Hematopoietic multipotent progenitor cell (in vitro differentiated cells): Measurements from ENCODE around the gene BSND. TPM values are rescaled to one million over a fixed set of nuclear protein-coding genes. Genes with fewer than 3 reads are reported as not detected.

Experiments
- DNase-seq, 3 donors: peaks; one replicate each; pipeline ENCODE4 v3.0.0-alpha.2; 2011 to 2015; ENCODE audit warnings: low read depth in 2 of 3, low spot score in 2 of 3
- total RNA-seq: library from RNA; depleted of rRNA; stranded (reverse); fragments of >200 nt; gene quantifications from one replicate; pipeline ENCODE4 v1.2.3, GENCODE V29; 2012

The BSND gene
- total RNA-seq, 1 donor, result not detected

DNA sequence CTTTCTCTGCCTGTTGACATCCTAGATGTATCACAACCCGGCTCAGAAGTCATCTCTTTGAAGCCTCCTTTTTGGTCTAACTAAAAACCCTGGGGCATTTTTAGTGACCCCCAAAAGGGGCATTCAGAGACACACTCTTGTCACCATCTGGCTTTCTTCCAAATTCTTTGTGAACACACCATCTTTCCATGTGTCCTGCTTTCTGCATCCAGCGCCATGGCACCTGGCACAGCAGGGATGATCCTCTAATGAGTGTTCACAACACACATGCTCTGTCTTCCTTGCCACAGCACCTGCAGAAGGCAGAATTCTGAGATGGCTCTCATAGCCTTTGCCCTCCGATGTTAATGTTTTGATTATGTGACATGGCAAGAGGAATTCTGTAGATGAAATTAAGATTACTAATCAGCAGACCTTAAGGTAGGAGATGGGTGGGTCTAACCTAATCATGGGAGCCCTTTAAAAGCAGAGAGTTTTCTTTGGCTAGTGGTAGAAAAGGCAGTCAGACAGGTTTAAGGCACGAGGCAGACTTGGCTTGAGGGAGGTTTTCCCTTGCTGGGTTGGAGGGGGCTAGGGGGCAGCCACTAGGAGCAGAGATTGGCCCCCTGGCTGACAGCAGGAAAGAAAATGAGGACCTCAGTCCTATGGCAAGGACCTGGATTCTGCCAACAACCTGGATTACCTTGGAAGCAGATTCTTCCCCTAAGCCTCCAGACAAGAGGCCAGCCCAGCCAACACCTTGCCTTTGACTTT lies 23.2 kb upstream of the BSND start:
- DNase-seq, result no peak

DNA sequence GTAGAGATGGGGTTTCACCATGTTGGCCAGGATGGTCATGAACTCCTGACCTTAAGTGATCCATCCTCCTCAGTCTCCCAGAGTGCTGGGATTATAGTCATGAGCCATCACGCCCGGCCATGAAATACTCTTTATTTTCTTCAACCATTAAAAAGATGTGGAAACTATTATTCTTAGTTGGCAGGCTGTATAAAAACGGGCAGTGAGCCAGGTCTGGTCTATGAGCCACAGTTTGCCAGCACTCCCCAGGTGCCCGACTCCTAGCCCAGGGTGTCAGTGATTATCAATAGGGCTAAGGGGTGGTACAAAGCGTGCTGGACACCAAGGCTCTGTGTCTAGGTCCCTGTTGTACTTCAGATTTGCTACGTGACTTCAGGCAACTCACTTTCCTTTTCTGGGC lies 22.0 kb upstream of the BSND start:
- no peak for DNase-seq

DNA sequence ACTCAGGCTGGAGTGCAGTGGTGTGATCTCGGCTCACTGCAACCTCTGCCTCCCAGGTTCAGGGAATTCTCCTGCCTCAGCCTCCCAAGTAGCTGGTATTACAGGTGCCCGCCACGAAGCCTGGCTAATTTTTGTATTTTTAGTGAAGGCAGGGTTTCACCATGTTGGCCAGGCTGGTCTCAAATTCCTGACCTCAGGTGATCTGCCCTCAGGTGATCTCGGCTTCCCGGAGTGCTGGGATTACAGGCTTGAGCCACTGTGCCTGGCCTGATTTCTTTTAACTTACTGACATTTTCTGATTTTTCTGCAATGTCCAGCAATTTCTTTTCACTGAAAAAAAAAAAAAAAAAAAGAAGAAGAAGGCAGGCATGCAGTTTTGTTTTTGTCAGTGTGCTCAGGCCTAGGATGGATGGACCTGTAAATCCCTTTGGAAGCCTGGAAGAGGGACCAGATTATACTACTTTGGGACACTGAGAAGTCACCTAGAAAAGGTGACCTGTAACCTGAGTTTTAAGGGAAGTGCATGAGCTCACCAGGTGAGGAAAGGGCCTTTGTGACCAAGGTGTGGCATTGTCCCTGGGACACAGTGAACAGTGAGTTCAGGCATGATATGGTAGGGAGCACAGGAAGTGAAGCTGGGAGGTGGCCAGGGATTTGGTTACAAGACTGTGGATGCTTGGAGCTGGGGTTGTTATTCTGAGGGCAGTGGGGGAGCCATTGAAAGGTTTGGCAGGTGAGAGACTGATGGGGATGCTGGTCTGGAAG lies 21.0 kb upstream of the BSND start:
- DNase-seq, result no peak

DNA sequence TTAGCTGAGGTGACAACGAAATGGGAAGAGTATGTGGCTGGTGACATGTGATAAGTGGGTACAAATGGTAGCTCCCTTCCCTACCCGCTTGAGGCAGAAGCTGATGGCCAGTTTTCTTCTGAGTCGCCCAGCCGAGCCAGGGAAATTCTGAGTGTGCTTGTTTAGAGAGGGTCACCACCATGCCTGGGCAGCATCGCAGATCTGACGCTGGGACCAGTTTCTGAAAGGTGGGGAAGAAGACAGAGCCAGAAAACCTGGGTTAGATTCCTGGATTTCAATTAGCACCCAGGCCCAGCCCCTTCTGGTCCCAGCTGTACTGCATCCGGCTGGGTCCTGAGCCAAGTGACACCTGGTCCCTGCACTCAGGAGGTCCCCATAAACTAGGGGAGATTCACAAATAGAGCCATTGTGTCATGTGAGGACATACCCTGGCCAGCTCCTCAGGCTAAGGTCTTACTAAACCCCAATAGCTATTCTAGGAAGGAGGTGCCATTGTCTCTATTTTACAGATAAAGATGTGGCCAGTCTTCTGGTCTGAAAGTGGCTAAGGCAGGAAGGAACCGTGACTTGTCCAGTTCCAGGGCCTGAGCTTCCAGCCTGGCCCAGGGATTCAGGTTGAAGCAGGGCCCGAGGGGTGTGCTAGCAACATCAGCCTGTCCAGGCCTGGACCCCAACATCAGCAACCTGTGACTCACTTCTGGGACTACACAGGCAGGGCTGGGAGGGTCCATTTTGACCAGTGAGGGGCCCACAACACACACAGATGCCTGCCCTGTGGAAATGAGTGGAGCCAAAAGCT lies 20.0 kb upstream of the BSND start:
- no peak for DNase-seq

DNA sequence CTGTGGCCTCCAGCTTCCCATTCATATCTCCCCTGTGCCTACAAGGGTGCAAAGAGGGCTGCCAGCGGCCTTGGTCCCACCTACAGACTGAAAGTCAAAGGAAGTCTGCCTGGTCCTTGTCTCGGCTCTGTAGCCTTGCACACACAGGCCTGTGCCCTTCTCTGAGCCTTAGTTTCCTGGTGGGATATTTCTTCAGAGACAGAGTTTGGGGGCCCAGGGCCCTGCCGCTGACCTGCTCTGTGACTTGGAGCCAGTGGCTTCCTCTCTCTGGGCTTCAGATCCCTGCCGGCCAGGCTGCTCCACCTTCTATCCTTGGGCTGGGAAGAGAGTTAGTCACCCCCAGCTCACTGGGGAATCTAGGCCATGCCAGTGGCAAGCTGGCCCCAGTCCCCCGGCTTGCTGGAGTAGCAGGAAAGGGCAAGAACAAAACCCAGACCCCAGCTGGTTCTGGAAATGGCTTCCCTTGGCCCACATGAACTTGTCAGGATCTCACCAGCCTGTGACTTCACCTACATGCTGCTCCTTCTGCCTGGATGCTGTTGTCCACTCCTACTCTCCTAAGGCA lies 19.3 kb upstream of the BSND start:
- DNase-seq, result no peak

DNA sequence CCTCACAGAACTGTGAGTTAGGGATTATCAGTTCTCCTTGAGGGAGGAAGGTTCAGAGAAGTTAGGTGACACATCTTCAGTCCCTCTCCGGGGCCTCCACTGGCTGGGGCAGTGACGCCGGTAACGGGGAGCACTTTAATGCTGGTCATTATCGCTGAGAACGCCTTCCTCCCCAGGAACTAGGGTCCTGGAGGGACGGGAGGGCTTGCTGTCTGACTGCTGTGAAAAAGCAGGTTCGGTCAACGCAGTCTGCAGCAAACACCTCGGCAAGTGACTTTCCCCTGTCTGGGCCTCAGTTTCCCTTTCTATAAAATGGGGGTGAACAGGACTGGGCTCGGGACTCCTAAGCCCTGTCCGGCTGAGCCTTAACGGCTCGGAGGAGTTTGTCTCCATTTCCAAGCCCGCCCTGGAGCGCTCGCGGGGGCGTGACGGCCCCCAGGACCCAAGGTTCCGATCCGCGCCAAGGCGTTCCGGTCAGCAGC lies 18.6 kb upstream of the BSND start:
- no peak for DNase-seq

DNA sequence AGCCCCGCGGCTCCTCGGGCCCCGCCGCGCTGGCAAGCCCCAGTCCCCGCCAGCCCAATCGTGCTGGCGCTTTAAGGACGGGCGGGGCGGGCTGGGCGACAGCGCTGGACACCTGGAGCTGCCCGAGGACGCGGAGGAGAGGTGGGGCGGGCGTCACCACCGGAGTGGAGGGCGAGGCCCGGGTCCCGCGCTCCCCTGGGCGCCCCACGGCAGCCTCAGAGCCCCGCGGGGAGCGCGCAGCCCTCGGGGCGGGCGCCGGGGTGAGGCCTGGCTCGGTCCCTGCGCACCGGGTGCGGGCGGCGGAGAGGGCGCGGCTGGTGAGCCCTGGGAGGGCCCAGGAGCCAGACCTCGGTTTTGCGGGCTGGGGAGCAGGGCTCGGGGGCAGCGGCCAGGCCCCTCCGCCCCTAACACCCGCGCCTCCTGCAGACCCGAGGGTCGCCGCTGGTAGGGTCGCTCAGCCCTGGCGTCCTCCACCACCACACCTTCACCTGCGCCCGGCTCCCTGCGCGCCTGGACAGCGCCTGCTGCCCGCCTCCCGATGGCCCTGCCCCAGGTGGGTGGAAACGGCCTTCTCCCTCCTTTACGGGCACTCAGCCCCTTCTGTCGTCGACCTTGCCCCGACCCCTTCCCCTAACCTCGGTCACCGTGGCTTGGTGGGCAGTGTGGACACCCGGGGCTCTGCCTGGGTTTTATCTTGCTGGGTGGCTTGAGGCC lies 18.0 kb upstream of the BSND start, which contains the start of gene TMEM61:
Gene TMEM61, plus strand, starts transcription at position 101 of the 714 bp plus-strand sequence. Its CDS starts 438 bp downstream, at position 539.
- DNase-seq, result no peak

DNA sequence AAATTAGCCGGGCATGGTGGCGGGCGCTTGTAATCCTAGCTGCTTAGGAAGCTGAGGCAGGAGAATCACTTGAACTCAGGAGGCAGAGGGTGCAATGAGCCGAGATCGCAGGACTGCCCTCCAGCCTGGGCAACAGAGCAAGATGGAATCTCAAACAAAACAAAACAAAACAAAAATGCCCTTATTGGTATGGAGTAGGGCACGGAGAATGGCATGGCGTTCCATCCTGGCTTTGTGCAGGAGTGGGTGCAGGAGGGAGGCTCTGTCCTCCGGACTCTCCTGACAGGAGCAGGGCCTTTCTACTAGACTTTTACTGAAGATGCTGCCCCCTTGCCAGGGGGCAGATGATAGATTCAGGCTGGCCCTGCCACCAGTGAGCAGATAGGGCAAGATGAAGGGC lies 17.3 kb upstream of the BSND start:
- no peak for DNase-seq

DNA sequence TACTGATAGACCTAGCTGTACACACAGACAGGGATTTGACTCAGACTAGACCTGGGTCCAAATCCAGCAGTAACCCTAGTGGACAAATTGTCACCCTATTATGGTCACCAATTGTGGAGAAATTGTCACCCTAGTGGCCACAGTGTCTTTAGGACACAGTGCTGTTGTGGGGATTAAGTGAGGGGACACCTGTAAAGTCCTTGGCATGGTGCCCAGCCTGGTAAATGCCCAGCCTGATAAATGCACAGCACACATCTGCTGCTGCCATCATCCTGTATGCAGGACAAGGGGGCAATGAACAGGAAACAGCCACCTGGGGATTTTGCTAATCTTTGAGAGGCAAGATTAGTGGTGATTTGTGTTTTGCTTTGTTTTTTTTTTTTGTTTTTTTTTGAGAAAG lies 16.0 kb upstream of the BSND start:
- peak in 1 of 3 donors; percentile 26 for DNase-seq

DNA sequence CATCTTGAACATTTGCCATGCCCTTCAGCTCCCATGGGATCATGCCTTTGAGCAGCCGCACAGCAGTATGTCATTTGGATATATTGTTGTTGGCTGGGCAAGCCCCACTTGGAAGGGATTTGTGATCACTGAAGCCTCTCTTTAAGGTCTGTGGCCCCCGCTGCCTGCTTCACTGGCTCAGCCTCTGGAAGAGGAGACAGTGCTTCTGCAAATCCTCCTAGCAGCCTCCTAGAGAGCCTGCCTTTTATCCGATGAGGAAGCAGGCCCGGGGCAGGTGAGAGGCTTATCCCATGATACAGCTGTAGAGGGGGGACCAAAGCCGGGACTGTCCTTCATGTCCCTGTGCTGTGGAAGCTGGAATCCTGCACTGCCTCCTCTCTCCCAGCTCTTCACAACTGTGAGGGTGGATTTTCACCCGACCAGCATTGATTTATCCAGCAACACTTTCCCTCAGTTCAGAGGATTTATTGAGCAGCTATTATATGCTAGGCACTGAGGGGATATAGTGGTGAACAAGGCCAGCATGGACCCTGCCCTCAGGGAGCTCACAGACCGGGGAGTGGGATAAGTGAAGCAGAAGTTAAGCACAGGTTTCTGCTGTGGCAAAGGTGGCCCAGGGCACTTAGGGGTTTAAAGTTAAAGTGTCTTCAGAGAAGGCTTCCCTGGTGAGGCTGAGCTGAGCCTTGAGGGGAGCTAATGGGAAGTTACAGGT lies 14.4 kb upstream of the BSND start:
- DNase-seq, result no peak

DNA sequence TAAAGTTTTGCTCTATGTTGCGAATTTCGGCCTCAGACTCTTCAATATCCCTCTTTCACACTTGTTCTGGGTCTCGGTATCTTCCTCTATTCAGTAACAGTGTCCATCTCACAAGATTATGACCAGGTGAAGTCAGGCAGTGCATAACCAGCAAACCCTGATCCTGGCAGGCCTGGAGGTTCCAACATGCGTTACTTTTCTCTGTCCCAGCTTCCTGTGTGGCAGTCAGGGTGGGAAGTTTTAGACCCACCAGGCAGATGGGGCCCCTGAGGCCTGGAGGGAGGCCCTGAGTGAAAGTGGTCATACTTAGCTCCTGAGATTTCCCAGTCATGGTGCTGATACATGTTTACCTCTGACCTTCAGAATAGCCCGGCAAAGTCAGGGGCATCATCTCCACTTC lies 13.2 kb upstream of the BSND start:
- DNase-seq, result no peak

DNA sequence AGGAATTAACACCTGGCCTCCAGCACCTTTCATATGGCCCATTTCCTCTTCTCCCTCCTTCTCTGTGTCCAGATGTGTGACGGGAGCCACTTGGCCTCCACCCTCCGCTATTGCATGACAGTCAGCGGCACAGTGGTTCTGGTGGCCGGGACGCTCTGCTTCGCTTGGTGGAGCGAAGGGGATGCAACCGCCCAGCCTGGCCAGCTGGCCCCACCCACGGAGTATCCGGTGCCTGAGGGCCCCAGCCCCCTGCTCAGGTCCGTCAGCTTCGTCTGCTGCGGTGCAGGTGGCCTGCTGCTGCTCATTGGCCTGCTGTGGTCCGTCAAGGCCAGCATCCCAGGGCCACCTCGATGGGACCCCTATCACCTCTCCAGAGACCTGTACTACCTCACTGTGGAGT lies 12.7 kb upstream of the BSND start:
- no peak for DNase-seq

DNA sequence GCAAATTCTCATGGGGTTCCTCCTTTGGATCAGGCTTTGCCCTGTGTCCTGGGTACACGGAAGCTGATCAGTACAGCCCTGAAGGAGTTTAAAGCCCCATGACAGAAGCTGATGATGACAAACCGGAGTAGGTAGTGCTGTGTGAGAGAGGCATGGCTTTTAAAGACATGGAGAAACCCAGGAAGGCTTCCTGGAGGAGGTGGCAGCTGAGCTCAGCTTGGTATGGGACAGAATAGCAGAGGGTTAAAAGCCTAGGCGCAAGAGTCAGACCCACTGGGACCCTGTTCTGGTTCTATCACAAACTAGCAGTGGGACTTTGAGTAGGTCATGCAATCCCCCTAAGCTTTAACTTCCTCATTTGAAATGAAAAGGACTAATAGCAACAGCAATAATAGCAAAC lies 12.2 kb upstream of the BSND start:
- no peak for DNase-seq

DNA sequence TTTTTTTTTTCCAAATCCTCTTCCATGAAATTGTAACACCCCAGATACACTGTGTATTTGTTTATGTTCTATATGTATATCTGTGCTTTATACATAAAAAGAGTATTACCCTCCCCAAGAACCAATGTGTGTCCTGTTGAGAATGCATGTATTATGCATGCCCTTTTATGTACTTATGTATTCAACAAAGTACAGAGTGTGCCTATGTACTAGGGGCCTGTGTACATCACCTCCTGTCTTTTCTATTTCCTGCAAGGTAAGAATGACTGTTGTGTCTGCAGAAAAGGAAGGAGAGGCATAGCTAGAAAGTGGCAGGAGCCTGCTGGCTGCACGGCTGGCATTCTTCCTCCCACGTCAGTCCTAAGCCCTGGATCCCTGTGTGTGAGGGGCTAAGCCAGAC lies 11.3 kb upstream of the BSND start:
- no peak for DNase-seq

DNA sequence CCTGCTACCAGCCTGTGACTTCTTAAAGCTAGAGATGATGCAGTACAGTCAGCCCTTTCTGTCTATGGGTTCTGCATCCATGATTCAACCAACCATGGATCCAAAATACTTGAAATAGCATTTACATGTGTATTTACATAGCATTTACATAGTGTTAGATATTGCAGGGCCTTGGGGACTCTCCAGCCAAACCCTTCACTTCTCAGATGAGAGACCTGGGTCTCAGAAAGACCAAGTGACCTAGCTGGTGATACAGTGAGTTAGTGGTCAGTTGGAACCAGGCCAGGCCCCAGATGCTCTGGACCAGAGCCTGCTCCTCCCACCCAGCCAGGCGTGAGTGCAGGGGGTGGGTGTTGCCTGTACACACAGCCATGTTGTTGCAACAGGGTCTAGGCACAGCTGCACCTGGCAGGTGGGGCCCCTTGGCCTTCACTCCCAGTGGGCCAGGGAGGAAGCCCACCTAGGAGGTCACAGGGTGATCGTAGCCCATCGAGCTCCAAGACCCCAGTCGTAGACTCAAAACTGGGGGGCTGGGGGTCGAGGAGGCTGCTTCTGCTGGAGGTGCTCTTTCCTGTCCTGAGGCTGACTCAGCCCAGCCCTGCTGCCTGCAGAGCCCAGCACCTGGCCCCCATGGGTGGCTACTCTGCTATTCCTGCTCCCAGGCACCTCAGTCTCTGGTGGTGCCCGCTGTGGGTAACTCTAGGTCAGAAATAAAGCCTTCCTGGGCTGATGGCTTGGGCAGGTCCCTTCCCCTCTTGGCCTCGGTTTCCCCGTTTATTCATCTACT lies 10.6 kb upstream of the BSND start:
- no peak for DNase-seq

DNA sequence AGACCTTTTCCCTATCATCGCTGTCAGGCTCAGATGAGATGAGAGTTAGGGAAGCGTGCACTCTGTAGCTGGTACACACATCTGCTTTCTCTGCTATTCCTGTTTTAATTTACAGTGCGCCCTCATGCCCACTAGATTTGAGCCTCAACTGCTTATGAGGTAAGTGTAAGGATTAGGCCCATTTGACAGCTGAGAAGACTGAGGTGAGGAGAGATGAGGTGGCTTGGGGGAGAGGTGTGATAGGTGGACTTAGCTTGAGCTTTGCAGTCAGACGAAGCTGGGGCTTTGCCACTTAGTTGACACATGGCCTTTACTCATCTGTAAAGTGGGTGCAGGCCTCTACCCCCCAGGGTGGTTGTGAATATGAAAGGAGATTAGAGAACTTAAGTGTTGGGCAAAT lies 9.8 kb upstream of the BSND start:
- no peak for DNase-seq

DNA sequence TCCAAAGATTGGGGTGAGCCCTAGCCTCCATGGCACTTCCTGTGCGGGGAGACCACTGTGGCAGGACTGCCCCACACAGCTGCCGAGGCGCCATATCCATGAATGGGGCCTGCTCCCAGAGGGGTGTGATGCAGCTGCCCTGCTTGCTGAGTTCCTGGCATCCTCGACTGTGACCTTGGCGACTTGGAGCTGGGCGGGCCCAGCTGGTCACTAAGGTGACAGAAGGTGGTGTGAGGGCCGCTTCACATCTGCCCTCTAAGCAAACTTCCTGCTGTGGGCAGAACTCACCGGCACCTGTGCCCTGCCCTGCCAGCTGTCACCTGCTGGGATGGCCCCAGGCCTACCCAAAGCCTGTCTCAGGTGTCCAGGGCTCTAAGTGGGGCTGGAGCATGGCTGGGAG lies 9.3 kb upstream of the BSND start:
- DNase-seq, result no peak

DNA sequence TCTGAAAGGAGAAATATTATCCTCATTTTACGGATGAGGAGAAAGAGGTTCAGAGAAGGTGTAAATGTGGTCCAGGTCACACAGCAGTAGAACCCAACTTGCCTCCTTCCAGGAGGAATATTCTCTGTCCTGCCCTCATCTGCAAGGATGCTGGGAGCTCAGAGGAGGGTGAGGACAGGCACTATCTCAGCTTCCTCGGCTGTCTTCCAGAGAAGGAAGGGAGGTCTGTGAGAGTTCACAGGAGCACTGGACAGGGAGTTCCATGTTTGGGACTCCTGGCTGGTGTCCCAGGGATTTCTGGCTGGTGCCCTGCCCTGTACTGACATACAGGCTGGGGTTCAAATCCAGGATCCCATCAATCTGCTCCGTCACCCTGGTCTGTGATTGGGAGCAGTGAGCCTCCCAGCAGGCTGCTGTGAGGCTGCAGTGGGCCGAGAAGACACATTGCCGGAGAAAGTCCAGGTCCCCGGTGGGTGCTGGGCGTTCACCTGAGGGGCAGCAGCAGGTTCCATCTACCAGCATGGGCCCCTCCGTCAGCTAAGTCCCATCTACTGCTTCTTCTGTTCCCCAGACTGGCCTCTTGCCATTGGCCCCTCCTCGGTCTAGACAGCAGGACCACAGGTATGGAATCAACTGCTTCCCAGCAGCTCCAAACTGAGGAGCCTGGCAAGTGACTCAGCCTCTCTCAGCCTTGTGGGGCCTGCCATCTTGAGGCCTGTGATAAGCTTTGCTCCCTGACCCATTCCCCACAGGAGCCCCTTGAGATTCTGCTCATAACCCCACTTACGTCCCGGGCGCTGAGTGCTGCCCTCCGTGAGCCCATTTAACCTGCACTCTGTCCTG lies 8.5 kb upstream of the BSND start:
- no peak for DNase-seq
